Measurements from ENCODE around the gene KIF11. TPM values are rescaled to one million over a fixed set of nuclear protein-coding genes. Genes with fewer than 3 reads are reported as not detected.
"Not testable (repeated sequence)": the region's sequence is repeated elsewhere in the genome, so short reads cannot be mapped to it uniquely, and the experiment has no call there.

Gene KIF11
- polyA plus RNA-seq, 1 donor: 48.9 TPM

GRCh38 chr10:92582347-92582746 lies 10.6 kb upstream of the KIF11 start:
- DNase-seq: not testable (repeated sequence)

GRCh38 chr10:92590623-92591549 lies 2.0 kb upstream of the KIF11 start:
- DNase-seq: peak; percentile 40

GRCh38 chr10:92591550-92592022 lies 1.3 kb upstream of the KIF11 start:
- peak; percentile 87 for DNase-seq

GRCh38 chr10:92593619-92594588 lies 974 bp downstream of the KIF11 start:
- peak; percentile 21 for DNase-seq

- no peak for DNase-seq
These were observed 2.6 kb downstream of the KIF11 start for GRCh38 chr10:92595505-92595904.

- no peak for DNase-seq
These were observed 5.4 kb downstream of the KIF11 start for GRCh38 chr10:92598321-92598720.

- no peak for DNase-seq
These were observed 11.9 kb downstream of the KIF11 start for GRCh38 chr10:92604841-92605240.

- no peak for DNase-seq
These were observed 22.6 kb downstream of the KIF11 start for GRCh38 chr10:92615515-92615914.

GRCh38 chr10:92619368-92619767 lies 26.4 kb downstream of the KIF11 start:
- DNase-seq: no peak

GRCh38 chr10:92627845-92628480 lies 35.0 kb downstream of the KIF11 start:
- no peak for DNase-seq

- DNase-seq: no peak
These were observed 37.0 kb downstream of the KIF11 start for GRCh38 chr10:92629945-92630344.

GRCh38 chr10:92638037-92638436 lies 45.1 kb downstream of the KIF11 start:
- no peak for DNase-seq

GRCh38 chr10:92640107-92640506 lies 47.2 kb downstream of the KIF11 start:
- DNase-seq: no peak

- no peak for DNase-seq
These were observed 48.6 kb downstream of the KIF11 start for GRCh38 chr10:92641492-92641891.

GRCh38 chr10:92644921-92645320 lies 52.0 kb downstream of the KIF11 start:
- no peak for DNase-seq

- not testable (repeated sequence) for DNase-seq
These were observed 57.9 kb downstream of the KIF11 start for GRCh38 chr10:92650864-92651263.

GRCh38 chr10:92655426-92655825 lies 62.5 kb downstream of the KIF11 start:
- no peak for DNase-seq

GRCh38 chr10:92656266-92656961 lies 63.5 kb downstream of the KIF11 start:
- DNase-seq: no peak

GRCh38 chr10:92657024-92657423 lies 64.1 kb downstream of the KIF11 start:
- DNase-seq: no peak

- DNase-seq: no peak
These were observed 69.9 kb downstream of the KIF11 start for GRCh38 chr10:92662848-92663247.

GRCh38 chr10:92664322-92664721 lies 71.4 kb downstream of the KIF11 start:
- no peak for DNase-seq

Data from left kidney (tissue), 2 donors.